WI38 (cell line): Measurements from ENCODE around the gene TMEM273.

ENCODE experiments used
- H3K4me3 ChIP-seq: 2 replicates; pipeline ENCODE4 v1.5.1; 2011; ENCODE audit warnings: low read depth, mild to moderate bottlenecking, control low read depth, low read length
- TF ChIP-seq, protein P1 (sequence below): IDR thresholded peaks from 2 replicates; pipeline ENCODE4 v1.5.1; 2012; ENCODE audit warnings: low read depth, mild to moderate bottlenecking, control low read depth, low read length

TMEM273 gene

GRCh38 chr10:49110684-49111319 lies 77.4 kb downstream of the TMEM273 start:
- no peak overlapping the region for H3K4me3 ChIP-seq
- TF ChIP-seq, protein P1, sequence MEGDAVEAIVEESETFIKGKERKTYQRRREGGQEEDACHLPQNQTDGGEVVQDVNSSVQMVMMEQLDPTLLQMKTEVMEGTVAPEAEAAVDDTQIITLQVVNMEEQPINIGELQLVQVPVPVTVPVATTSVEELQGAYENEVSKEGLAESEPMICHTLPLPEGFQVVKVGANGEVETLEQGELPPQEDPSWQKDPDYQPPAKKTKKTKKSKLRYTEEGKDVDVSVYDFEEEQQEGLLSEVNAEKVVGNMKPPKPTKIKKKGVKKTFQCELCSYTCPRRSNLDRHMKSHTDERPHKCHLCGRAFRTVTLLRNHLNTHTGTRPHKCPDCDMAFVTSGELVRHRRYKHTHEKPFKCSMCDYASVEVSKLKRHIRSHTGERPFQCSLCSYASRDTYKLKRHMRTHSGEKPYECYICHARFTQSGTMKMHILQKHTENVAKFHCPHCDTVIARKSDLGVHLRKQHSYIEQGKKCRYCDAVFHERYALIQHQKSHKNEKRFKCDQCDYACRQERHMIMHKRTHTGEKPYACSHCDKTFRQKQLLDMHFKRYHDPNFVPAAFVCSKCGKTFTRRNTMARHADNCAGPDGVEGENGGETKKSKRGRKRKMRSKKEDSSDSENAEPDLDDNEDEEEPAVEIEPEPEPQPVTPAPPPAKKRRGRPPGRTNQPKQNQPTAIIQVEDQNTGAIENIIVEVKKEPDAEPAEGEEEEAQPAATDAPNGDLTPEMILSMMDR, result no peak

GRCh38 chr10:49109669-49110340 lies 78.4 kb downstream of the TMEM273 start:
- H3K4me3 ChIP-seq, result no peak overlapping the region
- TF ChIP-seq, protein P1, result no peak

- H3K4me3 ChIP-seq, result no peak overlapping the region
- TF ChIP-seq, protein P1, result no peak
Observed at GRCh38 chr10:49108656-49109055, 79.5 kb downstream of the TMEM273 start.

GRCh38 chr10:49107887-49108267 lies 80.3 kb downstream of the TMEM273 start:
- no peak overlapping the region for H3K4me3 ChIP-seq
- TF ChIP-seq, protein P1, result no peak

GRCh38 chr10:49107111-49107886 lies 80.9 kb downstream of the TMEM273 start:
- H3K4me3 ChIP-seq, result no peak overlapping the region
- TF ChIP-seq, protein P1, result no peak

DNA sequence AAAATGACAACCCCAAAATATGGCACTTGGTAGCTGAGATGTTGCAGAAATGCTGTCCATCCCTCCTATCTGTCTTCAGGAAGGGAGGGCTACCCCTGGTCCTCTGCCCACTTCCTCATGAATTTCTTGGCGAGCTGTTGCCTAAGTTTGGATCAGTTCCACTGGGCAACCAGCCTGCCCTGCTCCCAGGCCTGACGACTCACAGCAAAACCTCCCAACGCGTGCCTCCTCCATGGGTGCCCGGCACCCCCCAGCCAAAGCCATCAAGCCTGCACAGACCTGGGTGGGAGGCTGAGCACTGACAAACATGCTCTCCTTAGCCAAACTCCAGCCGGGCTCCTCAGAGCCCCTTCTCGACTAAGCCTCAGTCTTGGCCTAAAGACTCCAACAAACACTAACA lies 81.7 kb downstream of the TMEM273 start:
- H3K4me3 ChIP-seq, result no peak overlapping the region
- TF ChIP-seq, protein P1, result no peak

GRCh38 chr10:49105076-49105475 lies 83.1 kb downstream of the TMEM273 start:
- H3K4me3 ChIP-seq, result no peak overlapping the region
- TF ChIP-seq, protein P1, result no peak
